Stimulated activated CD4-positive, alpha-beta T cell treated with anti-CD3 and anti-CD28 coated beads, Interleukin-2, amount 100 ng/mL, for 24 hours (primary cell): ENCODE results near the gene LIPG.
"Not testable (repeated sequence)": the region's sequence is repeated elsewhere in the genome, so short reads cannot be mapped to it uniquely, and the experiment has no call there.

Source experiments
- DNase-seq, 2 donors: peaks; one replicate each; pipeline ENCODE4 v3.0.0-alpha.2; 2020

Gene LIPG

DNA sequence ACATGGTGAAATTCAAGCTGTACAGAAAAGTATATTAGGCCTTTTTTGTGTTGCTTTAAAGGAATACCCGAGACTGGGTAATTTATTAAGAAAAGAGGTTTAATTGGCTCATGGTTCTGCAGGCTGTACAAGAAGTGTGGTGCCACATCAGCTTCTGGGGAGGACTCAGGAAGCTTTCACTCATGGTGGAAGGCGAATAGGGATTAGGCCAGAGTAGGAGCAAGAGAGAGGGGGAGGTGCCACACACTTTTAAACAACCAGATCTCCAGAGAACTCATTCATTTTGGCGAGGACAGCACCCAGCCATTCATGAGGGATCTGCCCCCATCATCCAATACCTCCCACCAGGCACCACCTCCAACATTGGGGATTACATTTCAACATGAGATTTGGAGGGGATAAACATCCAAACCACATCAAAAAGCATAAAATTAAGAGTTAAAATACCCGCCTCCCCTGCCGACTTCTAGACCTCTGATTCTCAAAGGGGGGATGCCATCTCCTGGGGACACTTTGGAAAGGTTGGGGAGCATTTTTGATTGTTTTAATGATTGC is 15.1 kb upstream of the LIPG start:
- no peak for DNase-seq

DNA sequence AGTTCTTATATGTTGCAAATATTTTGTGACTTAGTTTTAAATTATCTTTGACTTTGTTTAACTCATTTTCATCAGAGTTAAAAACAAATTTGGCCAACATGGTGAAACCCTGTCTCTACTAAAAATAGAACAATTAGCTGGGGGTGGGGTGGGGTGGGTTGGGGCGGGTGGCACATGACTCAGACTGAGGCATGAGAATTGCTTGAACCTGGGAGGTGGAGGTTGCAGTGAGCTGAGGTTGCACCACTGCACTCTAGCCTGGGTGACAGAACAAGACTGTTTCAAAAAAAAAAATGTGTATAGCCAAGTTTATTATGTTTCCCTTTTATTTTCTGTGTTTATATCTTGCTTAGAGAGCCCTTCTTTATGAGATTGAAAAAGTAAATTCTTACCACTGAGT is 14.2 kb upstream of the LIPG start:
- no peak for DNase-seq

DNA sequence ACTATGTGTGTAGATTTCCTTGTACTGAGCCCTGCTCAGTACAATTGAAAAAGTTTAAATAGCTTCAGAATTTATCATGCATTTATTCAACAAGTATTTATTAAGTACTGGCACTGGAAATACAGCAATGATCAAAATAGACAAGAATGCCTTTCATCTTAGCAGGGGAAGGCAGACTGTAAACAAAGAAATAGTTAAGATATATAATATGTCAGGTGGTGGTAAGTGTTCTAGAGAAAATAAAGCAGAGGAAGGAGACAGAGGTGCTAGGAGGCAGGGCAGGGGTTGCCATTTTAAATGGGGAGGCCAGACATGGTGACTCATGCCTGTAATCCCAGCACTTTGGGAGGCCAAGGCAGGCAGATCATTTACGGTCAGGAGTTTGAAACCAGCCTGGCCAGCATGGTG is 13.6 kb upstream of the LIPG start:
- DNase-seq = no peak

DNA sequence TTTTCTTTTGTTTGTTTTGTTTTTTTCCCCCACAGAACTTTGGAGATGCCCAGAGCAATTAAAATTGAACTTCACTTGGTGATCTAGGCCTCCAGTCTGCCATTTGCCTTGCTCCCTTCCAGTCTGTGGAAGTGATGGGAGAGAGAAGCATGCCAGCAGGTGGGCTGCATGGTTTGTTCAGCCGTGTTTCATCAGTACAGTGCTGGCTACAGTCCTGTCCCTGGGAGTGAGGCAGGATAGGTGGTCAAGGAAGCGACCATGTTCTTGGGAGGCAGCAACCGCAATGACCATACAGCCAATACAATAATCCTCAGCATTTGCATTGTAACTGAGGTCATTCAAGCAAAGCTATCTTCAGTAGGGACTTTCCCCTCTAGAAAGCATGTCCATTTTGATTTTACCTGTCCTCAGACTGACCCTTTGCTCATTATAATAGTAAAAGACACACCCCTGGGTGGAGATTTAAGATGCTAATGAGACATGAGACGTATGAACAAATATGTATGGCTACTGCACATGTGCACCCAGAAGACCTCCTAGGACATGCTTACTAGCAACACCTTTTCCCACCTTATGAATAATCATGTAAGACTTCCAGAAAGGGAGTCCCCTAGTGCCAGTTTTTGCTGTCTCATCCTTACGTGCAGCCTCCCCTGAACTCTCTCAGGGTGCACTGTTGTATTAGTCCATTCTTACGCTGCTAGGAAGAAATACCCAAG is 11.1 kb upstream of the LIPG start:
- DNase-seq = no peak

DNA sequence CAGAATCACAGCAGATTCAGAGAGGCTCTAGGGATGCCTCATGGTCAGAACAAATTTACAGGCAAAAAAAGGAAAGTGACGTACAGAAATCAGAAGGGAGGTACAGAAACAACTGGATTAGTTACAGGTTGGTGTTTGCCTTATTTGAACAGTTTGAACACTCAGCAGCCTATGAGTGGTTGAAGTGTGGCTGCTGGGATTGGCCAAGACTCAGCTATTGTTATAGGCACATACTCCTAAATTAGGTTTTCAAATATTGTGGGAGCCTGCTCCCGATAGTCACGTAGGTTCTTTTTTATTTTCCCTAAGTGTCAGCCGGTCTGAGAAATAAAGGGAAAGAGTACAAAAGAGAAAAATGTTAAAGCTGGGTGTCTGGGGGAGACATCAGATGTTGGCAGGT is 8.9 kb upstream of the LIPG start:
- DNase-seq = no peak

DNA sequence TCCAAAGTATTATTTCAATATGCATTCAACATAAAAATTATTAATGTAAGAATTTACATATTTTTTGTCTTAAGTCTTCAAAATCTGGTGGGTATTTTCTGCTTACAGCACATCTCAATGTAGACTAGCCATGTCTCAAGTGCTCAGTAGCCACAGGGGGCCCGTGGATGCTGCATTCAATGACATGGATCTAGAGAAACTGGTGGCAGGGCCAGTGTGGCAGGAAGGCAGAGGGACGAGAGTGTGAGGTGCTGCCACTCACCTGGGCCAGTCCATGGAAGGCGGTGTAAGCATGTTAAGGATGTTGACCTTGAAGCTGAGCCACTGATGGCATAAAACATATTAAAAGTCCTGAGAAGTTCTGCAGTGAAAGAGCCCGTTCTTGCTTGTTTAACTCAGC is 6.2 kb upstream of the LIPG start:
- DNase-seq = no peak

DNA sequence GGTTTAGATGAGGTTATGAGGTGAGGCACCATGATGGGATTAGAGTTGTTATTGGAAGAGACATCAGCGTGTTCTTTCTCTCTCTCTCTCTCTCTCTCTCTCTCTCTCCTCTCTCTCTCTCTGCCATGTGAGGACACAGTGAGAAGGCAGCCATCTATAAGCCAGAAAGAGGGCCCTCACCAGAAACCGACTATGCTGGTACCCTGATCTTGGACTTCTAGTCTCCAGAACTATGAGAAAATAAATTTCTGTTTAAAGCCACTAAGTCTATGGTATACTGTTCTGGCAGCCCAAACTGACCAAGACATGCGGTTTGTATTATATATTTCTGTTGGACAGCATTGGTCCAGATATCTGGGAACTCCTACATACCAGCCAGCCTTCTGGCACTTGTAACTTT is 3.5 kb upstream of the LIPG start:
- no peak for DNase-seq

DNA sequence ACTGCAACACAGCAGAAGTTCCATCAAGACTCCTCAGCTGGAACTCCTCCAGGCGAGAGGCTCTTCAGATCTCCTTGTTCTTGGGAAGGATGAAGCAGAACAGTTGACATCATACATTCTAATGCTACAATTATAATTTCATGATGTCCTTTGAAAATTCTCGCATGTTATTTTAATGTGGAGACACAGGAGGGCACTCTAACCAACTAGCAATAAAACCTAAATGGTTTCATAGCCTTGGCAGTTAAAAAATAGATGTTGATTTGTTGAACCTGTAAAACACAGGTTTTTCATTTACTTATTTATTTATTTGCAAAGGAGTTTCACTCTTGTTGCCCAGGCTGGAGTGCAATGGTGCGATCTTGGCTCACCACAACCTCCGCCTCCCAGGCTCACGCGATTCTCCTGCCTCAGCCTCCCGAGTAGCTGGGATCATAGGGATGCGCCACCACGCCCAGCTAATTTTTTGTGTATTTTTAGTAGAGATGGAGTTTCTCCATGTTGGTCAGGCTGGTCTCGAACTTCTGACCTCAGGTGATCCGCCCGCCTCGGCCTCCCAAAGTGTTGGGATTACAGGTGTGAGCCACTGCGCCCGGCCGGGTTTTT is 2.4 kb upstream of the LIPG start:
- not testable (repeated sequence) for DNase-seq

DNA sequence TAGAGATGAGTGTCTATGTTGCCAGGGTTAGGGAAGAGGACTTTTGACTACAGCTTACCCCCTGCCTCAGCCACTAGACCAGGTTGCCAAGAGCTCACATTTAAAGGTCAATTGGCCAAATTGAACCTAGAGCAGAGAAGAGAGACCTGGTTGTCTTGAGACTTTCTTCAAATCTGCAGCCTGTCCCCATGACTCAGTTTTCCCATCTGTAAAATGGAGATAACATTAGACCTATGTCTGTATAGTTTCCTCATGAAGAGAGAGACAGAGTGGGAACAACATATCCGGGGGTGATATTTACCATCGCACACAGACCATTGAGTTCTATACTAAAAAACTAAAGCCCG is 1.6 kb upstream of the LIPG start:
- no peak for DNase-seq

DNA sequence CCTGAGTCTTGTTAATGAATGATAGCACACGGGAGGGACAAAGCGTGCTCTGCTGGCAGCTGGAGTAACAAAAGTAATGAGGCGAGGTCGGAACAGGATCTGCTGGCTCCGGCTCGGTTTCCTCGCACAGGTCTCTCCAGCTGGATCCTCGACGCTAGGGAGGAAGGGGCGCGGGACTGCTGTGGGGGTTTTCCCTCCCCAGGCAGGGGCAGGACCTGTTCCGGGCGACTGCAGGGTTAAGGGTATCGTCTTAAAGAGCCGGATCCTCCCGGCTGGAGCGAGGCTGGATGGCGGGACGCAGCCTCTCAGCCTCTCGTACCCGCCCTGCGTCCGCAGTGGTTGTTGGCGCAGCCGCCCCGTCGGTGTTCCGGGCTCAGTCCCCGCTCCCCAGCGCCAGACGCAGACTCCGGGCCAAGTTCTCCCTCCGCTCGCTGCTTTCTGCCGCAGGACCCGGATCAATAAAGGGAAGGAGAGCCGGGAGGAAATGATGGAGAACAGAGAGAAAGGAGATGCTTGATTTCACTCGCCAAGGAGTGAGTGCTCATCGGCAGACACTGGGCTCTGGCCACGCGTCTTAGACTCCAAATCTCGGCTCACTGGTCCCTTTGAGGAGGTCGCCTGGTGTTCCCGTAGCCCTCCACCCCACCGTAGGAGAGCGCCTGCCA is 1.1 kb upstream of the LIPG start:
- peak in 1 of 2 donors; percentile 21 for DNase-seq

DNA sequence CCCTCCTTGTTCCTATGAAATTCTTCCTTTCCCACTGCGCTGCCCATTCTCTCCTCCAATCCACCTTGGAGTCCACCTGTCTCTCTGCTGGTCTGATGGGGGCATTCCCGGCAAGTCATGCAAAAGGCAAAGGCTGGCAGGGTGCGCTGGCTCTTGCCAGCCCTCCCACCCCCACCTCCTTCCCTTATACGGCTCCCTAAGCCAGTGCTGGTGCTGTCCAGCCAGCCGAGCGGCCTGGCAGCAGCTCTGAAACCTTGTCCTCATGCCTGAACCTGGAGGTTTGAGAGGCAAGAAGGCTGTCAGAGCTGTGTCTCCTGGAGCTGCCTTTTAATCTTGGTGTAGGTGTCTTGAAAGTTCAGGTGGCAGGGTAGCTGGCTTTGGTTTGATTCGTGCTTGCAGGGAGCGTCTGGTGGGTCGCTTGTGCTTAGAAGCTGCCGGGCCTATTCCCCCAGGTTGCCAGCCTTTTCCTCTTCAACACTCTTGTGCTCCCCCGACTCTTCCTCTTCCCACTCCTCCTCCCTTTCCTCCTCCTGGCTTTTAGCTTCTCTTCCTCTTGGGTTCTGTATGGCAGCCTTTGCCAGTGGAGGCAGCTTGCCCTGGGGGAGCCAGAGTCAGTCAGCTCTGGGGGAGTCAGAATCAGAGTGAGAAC is 748 bp downstream of the LIPG start:
- DNase-seq = no peak

DNA sequence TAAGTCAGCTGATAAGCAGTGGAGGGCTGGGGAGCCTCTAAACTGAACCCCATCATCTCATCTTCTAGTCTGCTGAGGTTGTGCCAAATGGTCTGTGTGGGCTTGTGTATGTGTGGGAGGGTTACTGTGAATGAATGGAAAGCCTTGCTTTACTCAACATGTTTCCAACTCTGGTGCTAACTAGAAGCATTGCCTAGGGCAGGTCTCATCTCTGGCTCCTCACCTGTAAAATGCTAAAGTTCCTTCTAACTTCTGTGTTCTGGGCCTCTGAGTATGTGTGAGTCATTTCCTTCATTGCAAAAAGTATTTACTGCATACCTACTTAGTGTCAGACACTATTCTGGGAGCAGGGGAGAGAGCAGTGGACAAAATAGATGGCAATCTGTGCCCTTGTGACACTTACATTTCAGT is 1.3 kb downstream of the LIPG start:
- no peak for DNase-seq

DNA sequence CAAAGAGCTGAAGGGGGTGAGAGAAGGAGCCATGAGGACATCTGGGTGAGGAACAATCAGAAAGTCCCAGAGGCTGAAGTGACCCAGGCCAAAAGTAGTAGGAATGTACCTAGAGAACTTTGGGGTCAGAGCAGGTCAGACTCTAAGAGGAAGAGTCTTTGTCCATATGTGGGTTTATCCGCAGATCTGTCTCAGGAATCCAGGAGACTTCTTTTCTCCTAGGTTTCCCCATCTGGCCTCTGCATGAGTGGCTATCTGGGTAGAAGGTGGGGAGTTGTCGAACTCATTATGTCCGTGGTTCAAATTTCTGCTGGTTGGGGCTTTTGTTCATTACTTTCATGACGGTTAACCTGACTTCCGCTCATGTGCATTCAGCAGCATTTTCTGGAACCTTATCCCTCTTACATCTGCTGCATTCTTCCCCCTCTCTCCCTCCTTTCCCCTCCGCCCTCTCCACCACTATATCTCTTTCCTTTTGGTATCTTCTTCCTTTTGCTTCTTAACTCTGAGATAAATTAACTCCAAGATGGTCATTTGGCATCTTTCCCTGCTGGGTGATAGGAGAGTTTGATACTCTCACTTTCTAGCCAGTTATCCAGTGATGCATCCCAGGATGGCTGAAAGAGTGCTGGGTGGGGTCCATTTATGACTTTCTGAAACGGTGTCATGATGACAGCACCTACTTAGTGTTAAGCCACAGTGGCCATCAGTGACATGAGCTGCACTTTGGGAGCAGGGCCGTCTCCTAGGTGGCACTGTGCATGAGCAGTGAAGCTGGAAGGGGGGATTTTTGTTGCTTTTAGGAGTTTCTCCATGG is 2.1 kb downstream of the LIPG start:
- DNase-seq = no peak

DNA sequence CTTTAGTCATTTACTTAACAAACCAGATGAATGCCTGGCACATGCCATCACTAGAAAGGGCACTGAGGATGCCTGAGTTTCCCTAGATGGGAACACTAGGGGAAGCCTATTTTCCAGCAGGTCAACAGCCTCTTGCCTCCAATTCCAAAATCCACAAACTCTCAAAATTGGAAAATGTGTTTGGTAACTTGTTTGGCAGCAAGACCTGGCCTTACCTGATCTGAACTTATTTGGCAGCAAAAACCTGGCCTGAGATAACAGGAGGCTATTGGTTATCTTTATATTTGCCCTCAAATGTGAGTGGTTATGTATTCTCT is 2.6 kb downstream of the LIPG start:
- DNase-seq = no peak

DNA sequence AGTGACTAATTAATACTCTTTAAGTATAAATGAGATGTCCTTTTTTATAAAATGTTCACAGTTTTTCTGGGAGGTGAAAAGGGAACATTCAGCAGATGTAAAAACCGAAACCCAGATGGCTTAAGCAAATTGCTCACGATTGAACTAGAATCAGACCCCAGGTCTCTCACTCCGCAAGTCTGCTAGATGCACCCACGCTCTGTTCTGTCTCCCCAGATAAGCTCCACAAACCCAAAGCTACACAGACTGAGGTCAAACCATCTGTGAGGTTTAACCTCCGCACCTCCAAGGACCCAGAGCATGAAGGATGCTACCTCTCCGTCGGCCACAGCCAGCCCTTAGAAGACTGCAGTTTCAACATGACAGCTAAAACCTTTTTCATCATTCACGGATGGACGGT is 3.2 kb downstream of the LIPG start:
- no peak for DNase-seq

DNA sequence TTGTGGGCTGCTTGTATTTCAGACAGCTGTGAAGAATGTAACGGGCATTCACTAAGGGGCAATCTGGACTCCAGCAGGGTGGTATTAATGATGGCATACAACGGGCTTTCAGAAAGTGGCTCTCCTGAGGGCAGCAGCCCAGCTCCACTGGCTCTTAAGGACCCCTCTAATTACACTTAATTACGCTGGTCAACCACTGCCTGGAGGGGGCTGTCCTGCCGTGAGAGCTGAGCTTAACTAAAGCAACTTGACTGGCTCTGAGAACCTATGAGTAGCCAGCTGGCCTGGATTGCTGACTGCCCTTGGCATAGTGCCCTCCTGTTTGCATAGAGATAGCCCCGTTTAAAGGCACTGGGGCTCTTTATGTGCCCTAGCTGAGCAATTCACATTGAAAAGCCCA is 3.8 kb downstream of the LIPG start:
- DNase-seq = no peak

DNA sequence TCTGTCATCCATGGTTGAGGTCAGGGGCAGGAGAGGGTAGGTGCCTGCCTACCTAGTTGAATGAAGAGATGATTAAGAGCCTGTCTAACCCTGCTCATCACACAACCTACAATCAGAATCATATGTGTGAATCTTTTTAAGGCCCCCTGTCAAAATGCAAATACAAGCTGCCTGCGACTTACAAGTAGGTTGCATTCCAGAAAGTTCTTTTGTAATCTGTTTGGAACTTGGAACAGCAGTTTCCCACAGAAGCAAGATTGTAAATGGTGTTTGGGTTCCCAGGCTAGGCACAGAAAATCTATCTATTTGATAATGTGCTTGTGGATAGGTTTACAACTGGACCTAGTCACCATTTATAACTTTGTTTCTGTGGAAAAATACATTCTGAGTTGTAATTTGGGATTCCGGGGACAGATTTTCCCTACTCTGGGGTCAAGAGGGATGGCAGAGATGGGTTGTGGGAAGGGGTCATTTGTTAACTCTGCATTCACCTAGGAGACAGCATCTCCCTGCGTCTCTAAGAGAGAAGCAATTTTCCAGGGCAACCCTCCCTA is 4.4 kb downstream of the LIPG start:
- DNase-seq = no peak

DNA sequence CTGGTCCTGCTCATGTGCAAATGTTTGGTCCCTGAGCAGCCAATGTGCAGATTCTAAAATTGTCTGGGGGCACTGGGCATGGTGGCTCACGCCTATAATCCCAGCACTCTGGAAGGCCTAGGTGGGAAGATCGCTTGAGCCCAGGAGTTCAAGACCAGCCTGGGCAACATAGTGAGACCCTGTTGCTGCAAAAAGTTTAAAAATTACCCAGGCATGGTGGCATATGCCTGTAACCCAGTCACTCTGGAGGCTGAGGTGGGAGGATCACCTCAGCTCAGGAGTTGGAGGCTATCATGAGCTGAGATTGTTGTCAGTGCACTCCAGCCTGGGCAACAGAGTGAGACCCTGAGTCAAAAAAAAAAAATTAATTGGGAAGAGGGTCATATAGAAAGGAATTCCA is 5.1 kb downstream of the LIPG start:
- DNase-seq = no peak

DNA sequence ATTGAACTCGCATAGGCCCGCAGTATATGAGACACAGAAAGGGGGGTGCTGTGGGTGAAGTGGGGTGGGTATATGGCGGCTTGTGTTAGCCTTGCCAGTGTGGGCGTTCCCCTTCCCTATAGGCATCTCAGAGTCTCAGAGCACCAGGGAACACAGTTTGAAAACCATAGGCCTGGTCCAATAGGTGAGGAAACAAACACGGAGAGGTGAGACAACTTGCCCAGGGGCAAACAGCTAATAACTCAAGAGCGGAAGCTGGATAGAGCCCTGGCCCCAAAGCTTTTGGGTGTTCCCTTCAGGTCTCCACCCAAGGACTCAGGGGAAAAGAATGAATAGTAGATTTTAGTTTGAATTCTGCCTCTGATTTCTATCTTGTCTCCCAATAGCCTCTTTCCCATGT is 7.9 kb downstream of the LIPG start:
- DNase-seq = no peak

DNA sequence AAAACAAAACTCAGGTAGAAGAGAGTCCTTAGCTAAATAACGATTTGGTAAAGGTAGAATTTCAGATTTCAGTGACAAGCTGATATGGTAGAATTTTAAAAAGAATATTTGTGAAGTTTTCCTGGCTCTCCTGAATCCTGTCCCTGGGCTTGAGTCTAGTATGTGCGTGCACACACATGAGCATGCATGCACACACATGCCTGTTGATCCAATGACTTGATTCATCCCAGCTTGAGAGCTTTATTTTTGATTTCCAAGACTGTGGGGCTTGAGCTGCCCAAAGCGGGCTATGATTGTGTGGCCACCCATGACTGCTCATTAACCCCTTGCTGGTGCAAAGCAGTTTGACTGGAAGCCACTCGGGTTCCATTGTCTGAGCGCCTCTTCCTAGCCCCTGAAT is 9.0 kb downstream of the LIPG start:
- no peak for DNase-seq

DNA sequence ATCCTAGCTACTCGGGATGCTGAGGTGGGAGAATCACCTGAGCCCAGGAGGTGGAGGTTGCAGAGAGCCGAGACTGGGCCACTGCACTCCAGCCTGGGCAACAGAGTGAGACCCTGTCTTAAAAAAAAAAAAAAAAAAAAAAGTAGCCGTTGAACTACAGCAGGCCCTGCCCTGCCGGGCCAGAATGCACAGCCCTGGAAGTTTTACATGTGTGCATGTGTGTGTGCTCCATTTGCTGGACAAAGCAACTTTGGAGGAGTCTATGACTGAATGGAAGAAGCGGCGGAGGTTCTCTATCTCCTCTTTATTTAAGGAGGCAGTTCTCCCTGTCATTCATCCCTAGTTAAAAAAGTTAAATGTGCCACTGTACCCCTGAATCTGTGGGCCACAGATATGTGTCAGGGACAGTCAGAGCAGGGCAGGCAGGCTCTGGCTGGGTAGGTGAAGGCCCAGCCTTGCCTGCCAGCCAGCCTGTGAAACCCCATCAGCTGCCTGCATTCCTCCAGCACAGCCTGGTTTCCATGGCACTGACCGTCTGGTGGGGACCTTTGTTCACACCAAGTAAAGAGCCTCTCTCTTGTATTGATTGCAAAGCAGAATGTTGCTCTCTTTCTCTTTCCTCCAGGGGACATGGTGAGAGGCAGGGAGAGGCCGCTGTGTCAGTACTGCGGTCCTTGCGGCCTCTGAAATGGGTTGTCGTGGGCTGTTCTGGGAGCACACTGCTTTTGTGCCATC is 10.9 kb downstream of the LIPG start:
- DNase-seq = no peak

DNA sequence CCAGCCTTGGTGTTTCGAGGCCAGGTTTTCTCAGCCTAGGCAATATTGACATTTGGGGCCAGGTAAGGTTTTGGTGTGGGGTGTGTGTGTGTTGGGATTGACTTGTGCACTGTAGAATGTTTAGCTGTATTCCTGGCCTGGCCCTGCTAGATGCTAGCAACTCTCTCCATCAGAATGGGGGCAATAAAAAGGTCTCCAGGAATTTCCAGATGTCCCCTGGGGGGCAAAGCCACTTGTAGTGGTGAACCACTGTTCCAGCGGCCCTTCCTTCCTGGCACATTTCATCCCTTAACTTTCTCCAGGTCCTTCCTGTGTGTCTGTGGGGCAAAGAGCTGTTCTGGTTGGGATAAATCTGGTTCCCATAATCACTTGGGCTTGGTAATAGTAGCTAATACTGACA is 12.0 kb downstream of the LIPG start:
- no peak for DNase-seq
